K562 (cell line): ENCODE data around the gene PTPRU. TPM values are rescaled to one million over a fixed set of nuclear protein-coding genes. Genes with fewer than 3 reads are reported as not detected.
A peak's percentile ranks its signal among the peaks of the same experiment; 100 is the strongest.

Experiments
- ATAC-seq: fragments of 200-7000 bp; cut with Tn5 transposase; 3 replicates; pipeline ENCODE4 v1.9.1; 2020; ENCODE audit warnings: moderate library complexity
- BruUV-seq: library from RNA; stranded (reverse); fragments of 400-500 nt; replicated peaks from 2 replicates; lab custom pipeline; 2021; lab: Mats Ljungman, UMichigan
- CTCF ChIA-PET: fragments of 300-600 bp; formaldehyde crosslinking; extraction: SDS; loops from one replicate; lab custom pipeline; 2021; ENCODE audit warnings: low intra/inter-chr PET ratio; lab: Yijun Ruan, JAX
- POLR2A ChIA-PET: fragments of 300-600, 350-650 bp; sonication (Branson Sonifier 250); formaldehyde crosslinking; extraction: SDS; loops from one replicate; lab custom pipeline; 2021; ENCODE audit warnings: antibody characterized with exemption, inconsistent platforms; lab: Yijun Ruan, JAX
- DNase-seq, 4 experiments: peaks; one replicate each; pipeline versions ENCODE4 v3.0.0 to v3.0.0-alpha.2; 2011 to 2018; ENCODE audit warnings: low spot score in 3 of 4, mixed read lengths in 3 of 4; ENCODE audit errors: extremely low read depth in 1 of 4
- FAIRE-seq: peaks from 2 replicates; lab custom pipeline; 2011; peaks lifted over from hg19 to GRCh38; lab: Jason Lieb, UNC
- H2AFZ ChIP-seq: 2 replicates; pipeline ENCODE4 v1.6.0; 2011; ENCODE audit warnings: low read depth, low read length, control low read depth, inconsistent platforms
- H3K27ac ChIP-seq: fragments of 200-600 bp; 3 replicates; pipeline ENCODE4 v1.8.0; 2011; ENCODE audit warnings: low read depth, mild to moderate bottlenecking, control low read depth, inconsistent platforms, low read length, moderate library complexity, mixed read lengths; ENCODE audit errors: extremely low read depth
- H3K27me3 ChIP-seq, 2 experiments: fragments of 300-600 bp in 1 of 2; 2 replicates in 1 of 2; 3 replicates in 1 of 2; pipeline versions ENCODE4 v1.6.0 to v1.8.0; 2011; ENCODE audit warnings: inconsistent platforms in 2 of 2, low read length in 2 of 2, mild to moderate bottlenecking in 1 of 2, mixed read lengths in 1 of 2, moderate library complexity in 1 of 2; ENCODE audit not compliant: control insufficient read depth in 2 of 2, insufficient read depth in 2 of 2
- H3K36me3 ChIP-seq: fragments of 300-600 bp; 3 replicates; pipeline ENCODE4 v1.8.0; 2011; ENCODE audit warnings: mild to moderate bottlenecking, low read length, inconsistent platforms; ENCODE audit not compliant: control insufficient read depth, insufficient read depth
- H3K4me1 ChIP-seq, 2 experiments: fragments of 200-600 bp in 1 of 2; replicated peaks in 1 of 2; 2 replicates in 1 of 2; 3 replicates in 1 of 2; pipeline versions ENCODE4 v1.5.1 to v1.8.0; 2011; ENCODE audit warnings: inconsistent platforms in 2 of 2, low read length in 2 of 2, mild to moderate bottlenecking in 1 of 2, mixed read lengths in 1 of 2, moderate library complexity in 1 of 2; ENCODE audit not compliant: control insufficient read depth in 2 of 2, insufficient read depth in 2 of 2
- H3K4me2 ChIP-seq: 2 replicates; pipeline ENCODE4 v1.6.1; 2011; ENCODE audit warnings: low read length, control low read depth, inconsistent platforms, mixed read lengths; ENCODE audit not compliant: insufficient read depth
- H3K4me3 ChIP-seq: fragments of 200-600 bp; sonication (generic), shearing (Covaris generic); 2 replicates; pipeline ENCODE4 v1.5.1; 2016; ENCODE audit warnings: control low read depth, inconsistent platforms
- H3K79me2 ChIP-seq: fragments of 200-600 bp; 3 replicates; pipeline ENCODE4 v1.8.0; 2011; ENCODE audit warnings: low read length, inconsistent platforms; ENCODE audit not compliant: control insufficient read depth, insufficient read depth
- H3K9ac ChIP-seq, 2 experiments: 2 replicates each; pipeline versions ENCODE4 v1.6.0 to v1.6.1; 2011; ENCODE audit warnings: low read depth in 2 of 2, low read length in 2 of 2, control low read depth in 1 of 2, inconsistent platforms in 1 of 2, mild to moderate bottlenecking in 1 of 2, mixed read lengths in 1 of 2; ENCODE audit not compliant: insufficient read depth in 1 of 2
- H3K9me1 ChIP-seq: one replicate; pipeline ENCODE4 v1.6.0; 2011; ENCODE audit warnings: inconsistent platforms, mild to moderate bottlenecking, low read length, moderate library complexity; ENCODE audit not compliant: control insufficient read depth, insufficient read depth
- H3K9me3 ChIP-seq: replicated peaks from 2 replicates; pipeline ENCODE4 v1.5.1; 2011; ENCODE audit warnings: low read depth, low read length, inconsistent platforms; ENCODE audit not compliant: control insufficient read depth, insufficient read depth
- H4K20me1 ChIP-seq: replicated peaks from 2 replicates; pipeline ENCODE4 v1.6.1; 2011; ENCODE audit warnings: low read length, inconsistent platforms, mixed read lengths; ENCODE audit not compliant: control insufficient read depth, insufficient read depth
- ADNP ChIP-seq: fragments of 200-800 bp; sonication (Bioruptor generic); IDR thresholded peaks from 2 replicates; pipeline ENCODE4 v1.6.1; 2016; ENCODE audit warnings: missing genetic modification characterization, missing compliant biosample characterization
- CBFB ChIP-seq: sonication (generic); formaldehyde crosslinking; IDR thresholded peaks from 2 replicates; pipeline ENCODE4 v1.4.0; 2020; ENCODE audit warnings: mild to moderate bottlenecking, missing genetic modification reagents
- HSF4 ChIP-seq: fragments of 250-450 bp; sonication (Bioruptor Pico); IDR thresholded peaks from 2 replicates; pipeline ENCODE4 v2.1.2; 2022; ENCODE audit warnings: mild to moderate bottlenecking, moderate library complexity, borderline replicate concordance
- NR2C2 ChIP-seq, 2 experiments: fragments of 200-800 bp in 1 of 2; sonication (Bioruptor generic) in 1 of 2; sonication (generic) in 1 of 2; formaldehyde crosslinking in 1 of 2; IDR thresholded peaks; 2 replicates each; pipeline versions ENCODE4 v1.6.1 to v1.8.0; 2016 to 2022; ENCODE audit warnings: mild to moderate bottlenecking in 1 of 2, missing compliant biosample characterization in 1 of 2, missing genetic modification characterization in 1 of 2, missing genetic modification reagents in 1 of 2
- PURB ChIP-seq: sonication (generic); formaldehyde crosslinking; IDR thresholded peaks from 2 replicates; pipeline ENCODE4 v1.9.0; 2021; ENCODE audit warnings: low read depth, mild to moderate bottlenecking, missing genetic modification reagents
- TAF1 ChIP-seq: IDR thresholded peaks from 2 replicates; pipeline ENCODE4 v1.6.1; 2011; ENCODE audit warnings: mild to moderate bottlenecking, low read length, moderate library complexity; ENCODE audit not compliant: insufficient read depth, control insufficient read depth, severe bottlenecking; ENCODE audit errors: extremely low read depth
- TAF7 ChIP-seq: fragments of 450-650 bp; IDR thresholded peaks from 2 replicates; pipeline ENCODE4 v1.6.1; 2016; ENCODE audit warnings: missing genetic modification characterization, missing compliant biosample characterization
- TRIM24 ChIP-seq, 2 experiments: fragments of 450-650 bp; IDR thresholded peaks; 2 replicates each; pipeline ENCODE4 v1.6.1; 2016
- ZFP1 ChIP-seq: fragments of 450-650 bp; formaldehyde crosslinking; IDR thresholded peaks from 2 replicates; pipeline ENCODE4 v1.4.0; 2020; ENCODE audit warnings: mild to moderate bottlenecking, mixed read lengths
- ZNF445 ChIP-seq: fragments of 250-450 bp; sonication (Bioruptor Pico); IDR thresholded peaks from 2 replicates; pipeline ENCODE4 v1.4.0; 2020; ENCODE audit warnings: low read depth, mild to moderate bottlenecking, moderate library complexity
- ZSCAN32 ChIP-seq: fragments of 450-650 bp; formaldehyde crosslinking; IDR thresholded peaks from 2 replicates; pipeline ENCODE4 v1.4.0; 2020; ENCODE audit warnings: mild to moderate bottlenecking, moderate library complexity
- WGBS: fragments of 100-300 bp; shearing (Covaris generic); methylation state at CpG from one replicate; pipeline ENCODE4 v1.1.6; 2016; ENCODE audit warnings: low coverage, mixed read lengths; ENCODE audit not compliant: insufficient coverage; ENCODE audit errors: missing lambda C conversion rate; 5-methylcytosine and 5-hydroxymethylcytosine counted together
- in situ Hi-C: fragments of 300-500 bp; cut with MboI; formaldehyde crosslinking; loops from 4 replicates; pipeline ENCODE4 v1.15.0; 2018; ENCODE audit warnings: inconsistent platforms, mixed read lengths
- intact Hi-C: fragments of 100-400 bp; cut with micrococcal nuclease; formaldehyde crosslinking; loops from 2 replicates; pipeline ENCODE4 v1.14.2; 2022
- polyA plus RNA-seq, 8 experiments: library from polyadenylated mRNA; depleted of rRNA in 4 of 8; stranded (reverse) in 5 of 8; unstranded in 3 of 8; fragments of >200 nt; fragmentation: Nextera tagmentation in 2 of 8; fragmentation: Illumina TruSeq in 1 of 8; extraction: Ambion mirVana in 2 of 8; extraction: Trizol in 1 of 8; gene quantifications; 2 replicates each; pipeline versions ENCODE4 v1.2.1 to v1.2.3, GENCODE V29; 2011 to 2014; ENCODE audit warnings: inconsistent platforms in 1 of 8, missing spikeins in 1 of 8
- total RNA-seq, 7 experiments: library from RNA; depleted of rRNA in 6 of 7; stranded (reverse); fragments of >200 nt in 6 of 7; fragmentation: Illumina TruSeq in 2 of 7; extraction: Trizol in 2 of 7; gene quantifications; 2 replicates each; pipeline versions ENCODE4 v1.2.1 to v1.2.3, GENCODE V29; 2011 to 2021; ENCODE audit warnings: low replicate concordance in 1 of 7
- TF ChIP-seq, protein P1 (sequence below): fragments of 450-650 bp; IDR thresholded peaks from 2 replicates; pipeline ENCODE4 v1.6.1; 2017; ENCODE audit warnings: antibody characterized with exemption, mild to moderate bottlenecking

The PTPRU gene
- total and polyA plus RNA-seq, 9 of the 15 experiments (the other 6 are each of a cell fraction or from before 2014, with no cell fraction given) = 0.01 to 2.9 (median 1.0) TPM

DNA sequence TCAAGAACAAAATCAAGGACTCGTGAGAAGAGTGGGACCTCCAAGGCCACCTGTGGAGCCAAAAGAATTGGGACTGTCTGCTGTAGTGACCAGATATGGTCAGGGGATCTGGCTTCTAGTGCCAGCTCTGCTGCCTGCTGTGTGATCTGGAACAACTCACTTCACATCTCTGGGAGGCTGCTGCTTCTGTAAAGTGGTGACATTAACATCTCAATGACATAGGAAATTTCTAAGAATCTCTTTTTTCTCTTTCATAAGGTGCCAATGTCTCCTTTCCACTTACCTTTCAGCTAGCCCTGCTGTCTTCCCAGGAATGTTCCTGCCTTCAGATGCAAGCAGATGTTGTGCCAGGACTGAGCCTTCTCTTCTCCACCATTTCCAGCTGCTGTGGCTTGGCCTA is 49.6 kb upstream of the PTPRU start:
- Histone ChIP-seq H3K4me1 (peaks cover 7 to 11% of the 10 kb centered on the region in 2 experiments), H3K27me3 (no peaks in the 10 kb centered on the region), H3K79me2 (peaks cover under 1% of the 10 kb centered on the region; the same call in 2 of the 3 replicates), H4K20me1 (no peaks in the 10 kb centered on the region), H3K4me3 (no peak overlapping the region), H3K27ac (no peak overlapping the region), H3K4me2 (no peak overlapping the region), H3K36me3 (no peaks in the 10 kb centered on the region), H3K9me3 (0 out of 2 replicates have a peak, but pooled peaks cover 3% of the 10 kb centered on the region), H2AFZ (no peak overlapping the region), H3K9ac (peak overlapping the region in 1 of 2 experiments; percentile 63; a peak in 1 of 4 replicates), H3K9me1 (no peaks in the 10 kb centered on the region)
- ChIA-PET POLR2A (interaction anchor here (1.4 to 3.3 kb wide), 2 partner anchors 10 to 106 kb away, joined by 3 to 17 read pairs; no protein-coding TSS in a partner anchor), CTCF (no interaction called here)
- TF ChIP-seq TAF1 (no peak), HSF4 (CRISPR knock-in tag) (no peak), CBFB (no peak)
- intact Hi-C loops = loop anchor here (10.0 kb wide), 1 partner anchor 542 kb away; the partner anchor contains the start of genes RNU11 and TAF12
- no peak for ATAC-seq
- BruUV-seq = no TSS peak
- in situ Hi-C loops = loop anchor here (10.0 kb wide), 1 partner anchor 402 kb away; no protein-coding TSS in a partner anchor
- DNase-seq = no peak
- WGBS = 57% methylated on average over 1 of the region's 1 CpG
- FAIRE-seq = no peak

DNA sequence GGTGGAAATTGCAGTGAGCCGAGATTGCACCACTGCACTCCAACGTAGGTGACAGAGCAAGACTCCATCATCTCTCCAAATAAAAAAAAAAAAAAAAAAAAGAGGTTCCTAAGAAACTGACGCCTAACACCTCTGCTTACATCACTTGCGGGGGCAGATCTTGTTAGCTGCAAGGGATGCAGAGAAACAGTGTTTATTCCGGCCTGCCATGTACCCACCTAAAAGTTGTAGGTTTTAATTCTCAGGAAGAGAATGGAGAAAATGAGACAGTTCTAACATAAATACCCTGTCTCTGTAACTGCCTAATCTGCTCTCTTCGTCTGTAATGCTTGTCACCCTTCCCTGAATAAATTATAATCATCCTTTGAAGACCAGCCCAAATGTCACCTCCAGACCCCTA is 45.6 kb upstream of the PTPRU start:
- H3K79me2 ChIP-seq = no peaks in the 10 kb centered on the region
- ChIA-PET CTCF (no interaction called here), POLR2A (interaction anchor here (0.6 to 1.0 kb wide), 2 partner anchors 9 to 24 kb away, joined by 3 read pairs; no protein-coding TSS in a partner anchor)
- H2AFZ ChIP-seq = no peak overlapping the region
- no peaks in the 10 kb centered on the region for H3K9me1 ChIP-seq
- no peak overlapping the region for H3K9ac ChIP-seq
- ATAC-seq = no peak
- in situ Hi-C loops = no loop called here
- no peaks in the 10 kb centered on the region for H3K4me1 ChIP-seq
- H3K4me2 ChIP-seq = no peak overlapping the region
- BruUV-seq = no TSS peak
- DNase-seq = no peak
- no peak for FAIRE-seq
- H3K4me3 ChIP-seq = no peak overlapping the region
- no peak overlapping the region for H3K27ac ChIP-seq
- H3K27me3 ChIP-seq = no peaks in the 10 kb centered on the region
- intact Hi-C loops = no loop called here
- peaks cover 35% of the 10 kb centered on the region for H3K36me3 ChIP-seq
- 78% methylated on average over 5 of the region's 6 CpGs for WGBS
- H3K9me3 ChIP-seq = 0 out of 2 replicates have a peak, but pooled peaks cover 3% of the 10 kb centered on the region
- no peaks in the 10 kb centered on the region for H4K20me1 ChIP-seq
- TF ChIP-seq NR2C2 (CRISPR knock-in tag; IDR thresholded peaks at IDR 0.05) = no peak
- no peak for TF ChIP-seq NR2C2 (tag; IDR thresholded peaks at IDR 0.05)
- no peak for TF ChIP-seq ZSCAN32 (CRISPR knock-in tag)
- TF ChIP-seq TAF7 = no peak
- TF ChIP-seq ZFP1 (CRISPR knock-in tag) = no peak
- TF ChIP-seq TAF1 = no peak
- TF ChIP-seq, protein P1, sequence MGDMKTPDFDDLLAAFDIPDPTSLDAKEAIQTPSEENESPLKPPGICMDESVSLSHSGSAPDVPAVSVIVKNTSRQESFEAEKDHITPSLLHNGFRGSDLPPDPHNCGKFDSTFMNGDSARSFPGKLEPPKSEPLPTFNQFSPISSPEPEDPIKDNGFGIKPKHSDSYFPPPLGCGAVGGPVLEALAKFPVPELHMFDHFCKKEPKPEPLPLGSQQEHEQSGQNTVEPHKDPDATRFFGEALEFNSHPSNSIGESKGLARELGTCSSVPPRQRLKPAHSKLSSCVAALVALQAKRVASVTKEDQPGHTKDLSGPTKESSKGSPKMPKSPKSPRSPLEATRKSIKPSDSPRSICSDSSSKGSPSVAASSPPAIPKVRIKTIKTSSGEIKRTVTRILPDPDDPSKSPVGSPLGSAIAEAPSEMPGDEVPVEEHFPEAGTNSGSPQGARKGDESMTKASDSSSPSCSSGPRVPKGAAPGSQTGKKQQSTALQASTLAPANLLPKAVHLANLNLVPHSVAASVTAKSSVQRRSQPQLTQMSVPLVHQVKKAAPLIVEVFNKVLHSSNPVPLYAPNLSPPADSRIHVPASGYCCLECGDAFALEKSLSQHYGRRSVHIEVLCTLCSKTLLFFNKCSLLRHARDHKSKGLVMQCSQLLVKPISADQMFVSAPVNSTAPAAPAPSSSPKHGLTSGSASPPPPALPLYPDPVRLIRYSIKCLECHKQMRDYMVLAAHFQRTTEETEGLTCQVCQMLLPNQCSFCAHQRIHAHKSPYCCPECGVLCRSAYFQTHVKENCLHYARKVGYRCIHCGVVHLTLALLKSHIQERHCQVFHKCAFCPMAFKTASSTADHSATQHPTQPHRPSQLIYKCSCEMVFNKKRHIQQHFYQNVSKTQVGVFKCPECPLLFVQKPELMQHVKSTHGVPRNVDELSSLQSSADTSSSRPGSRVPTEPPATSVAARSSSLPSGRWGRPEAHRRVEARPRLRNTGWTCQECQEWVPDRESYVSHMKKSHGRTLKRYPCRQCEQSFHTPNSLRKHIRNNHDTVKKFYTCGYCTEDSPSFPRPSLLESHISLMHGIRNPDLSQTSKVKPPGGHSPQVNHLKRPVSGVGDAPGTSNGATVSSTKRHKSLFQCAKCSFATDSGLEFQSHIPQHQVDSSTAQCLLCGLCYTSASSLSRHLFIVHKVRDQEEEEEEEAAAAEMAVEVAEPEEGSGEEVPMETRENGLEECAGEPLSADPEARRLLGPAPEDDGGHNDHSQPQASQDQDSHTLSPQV = no peak
- peak; percentile 56 to 59; a peak in 3 of 4 replicates for TF ChIP-seq TRIM24 (IDR thresholded peaks at IDR 0.05)
- TF ChIP-seq ZNF445 = 0 out of 2 replicates have a peak, but pooled peaks have one; percentile 38
- no peak for TF ChIP-seq PURB (CRISPR knock-in tag)
- no peak for TF ChIP-seq ADNP (tag)
